ENCODE measurements around the gene SGCE. TPM values are rescaled to one million over a fixed set of nuclear protein-coding genes. Genes with fewer than 3 reads are reported as not detected.

The SGCE gene
- polyA plus RNA-seq, 3 donors, result 86.0 to 97.5 (median 88.7) TPM

DNA sequence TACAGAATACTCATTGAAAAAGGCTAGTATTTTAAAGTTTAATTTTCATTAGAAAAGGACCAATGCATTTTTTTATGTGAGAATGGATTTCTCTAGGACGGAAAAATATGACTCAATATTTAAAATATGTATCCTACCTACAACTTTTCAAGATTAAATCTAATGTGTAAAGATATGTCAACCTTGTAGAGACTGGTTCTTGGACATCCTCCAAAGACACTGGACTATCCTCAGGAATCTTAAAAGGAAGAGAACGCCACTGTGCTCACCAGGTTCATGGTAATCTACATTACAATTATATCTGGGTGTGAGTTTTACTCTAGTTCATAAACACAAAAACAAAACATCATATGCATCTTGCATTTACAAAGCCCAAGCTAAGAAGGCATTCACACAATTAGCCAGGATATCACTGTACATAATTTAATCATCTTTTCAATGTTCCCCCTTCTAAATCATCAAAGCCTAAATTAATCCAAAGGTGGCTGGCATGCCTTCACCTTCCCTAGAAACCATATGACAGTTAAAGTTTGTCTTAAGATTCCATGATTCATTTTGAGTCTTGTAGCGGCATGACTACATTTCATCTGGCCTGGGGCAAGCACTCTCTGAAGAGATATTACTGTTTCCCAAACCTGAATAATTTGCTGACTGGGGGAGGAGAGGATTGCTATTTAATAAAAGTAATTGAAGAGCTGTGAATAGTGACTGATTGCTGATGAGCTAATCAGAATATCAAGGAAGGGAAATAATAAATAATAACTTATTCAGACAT is 12.0 kb downstream of the SGCE start:
- no peak for DNase-seq (ENCODE audit: extremely low read depth in 1 of 11, low read depth in 9 of 11, low spot score in 4 of 11)

DNA sequence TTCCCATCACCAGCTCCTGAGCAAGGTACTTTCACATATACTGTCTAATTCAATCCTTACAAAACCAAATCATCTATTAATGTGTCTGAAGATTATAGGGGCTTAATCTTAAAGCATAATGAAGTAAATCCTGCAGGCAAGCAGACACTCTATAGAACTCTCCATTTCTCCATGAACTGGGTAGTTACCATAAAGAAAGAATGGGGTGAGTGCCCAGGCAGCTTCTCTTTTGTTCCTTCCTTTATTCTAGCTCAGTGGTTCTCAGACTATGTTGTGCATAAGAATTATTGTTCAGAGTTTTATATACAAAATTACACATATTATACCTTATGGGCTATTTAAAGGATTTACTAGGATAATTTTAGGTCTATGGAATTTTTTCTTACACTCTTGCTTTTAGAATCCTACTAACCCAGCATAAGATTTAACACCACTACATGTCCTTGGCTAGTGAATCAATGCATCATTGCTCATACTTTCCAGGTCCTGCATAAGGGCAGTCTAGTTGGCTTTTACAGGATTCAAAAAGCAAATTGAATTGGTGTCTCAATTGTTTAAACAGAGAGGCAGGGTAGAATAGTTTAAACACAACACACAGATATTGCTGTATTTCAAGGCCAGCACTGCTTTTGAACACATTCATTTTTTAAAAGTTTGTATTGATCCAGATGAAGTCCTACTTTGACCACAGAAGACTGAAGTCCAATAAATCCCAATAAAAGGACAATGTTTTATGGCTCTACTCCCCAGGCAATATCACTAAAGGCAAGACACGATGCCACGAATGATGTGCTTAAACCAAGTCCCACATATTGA is 12.9 kb downstream of the SGCE start:
- no peak for DNase-seq (ENCODE audit: extremely low read depth in 1 of 11, low read depth in 9 of 11, low spot score in 4 of 11)

- DNase-seq (ENCODE audit: extremely low read depth in 1 of 11, low read depth in 9 of 11, low spot score in 4 of 11), result no peak
Measured at GRCh38 chr7:94639384-94639783, 16.5 kb downstream of the SGCE start.

DNA sequence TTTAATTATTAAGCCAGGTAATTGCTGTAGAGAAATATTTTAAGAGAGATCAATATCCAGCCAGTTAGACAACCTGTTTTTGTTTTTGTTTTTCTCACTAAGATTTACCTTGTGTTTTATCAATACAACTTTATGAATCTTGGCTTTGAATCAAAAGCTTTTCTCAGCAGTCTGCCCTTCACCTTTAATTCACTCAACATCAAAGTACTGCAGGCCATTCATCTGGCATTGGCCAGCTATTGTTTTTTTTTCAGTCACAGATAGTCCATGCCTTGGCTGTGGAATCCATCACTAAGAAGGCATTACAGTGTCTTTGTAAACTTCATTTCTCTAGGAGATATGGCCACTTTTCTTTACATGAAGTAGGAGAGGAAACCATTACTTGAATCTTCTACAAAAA is 20.2 kb downstream of the SGCE start:
- DNase-seq (ENCODE audit: extremely low read depth in 1 of 11, low read depth in 9 of 11, low spot score in 4 of 11), result no peak

DNA sequence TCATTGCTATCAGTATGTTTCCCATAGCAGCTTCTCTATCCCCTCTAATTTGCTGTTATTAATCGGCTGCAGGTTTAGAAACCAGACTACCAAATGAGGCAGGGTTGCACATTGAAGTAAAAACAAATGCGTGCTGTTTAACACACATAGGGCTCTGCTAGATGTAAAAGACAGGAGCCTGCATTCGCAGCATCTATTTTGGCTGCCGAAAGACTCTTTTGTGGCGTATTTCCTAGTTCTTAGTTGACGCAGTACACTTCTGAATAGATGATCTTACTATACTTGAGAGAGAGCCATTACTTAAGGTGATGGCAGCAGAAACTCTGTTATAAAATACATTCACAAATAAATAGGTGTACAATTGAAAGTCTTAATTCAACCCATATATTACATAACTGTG is 21.4 kb downstream of the SGCE start:
- DNase-seq (ENCODE audit: extremely low read depth in 1 of 11, low read depth in 9 of 11, low spot score in 4 of 11), result no peak

- no peak for DNase-seq (ENCODE audit: extremely low read depth in 1 of 11, low read depth in 9 of 11, low spot score in 4 of 11)
Measured at GRCh38 chr7:94633687-94634086, 22.2 kb downstream of the SGCE start.

DNA sequence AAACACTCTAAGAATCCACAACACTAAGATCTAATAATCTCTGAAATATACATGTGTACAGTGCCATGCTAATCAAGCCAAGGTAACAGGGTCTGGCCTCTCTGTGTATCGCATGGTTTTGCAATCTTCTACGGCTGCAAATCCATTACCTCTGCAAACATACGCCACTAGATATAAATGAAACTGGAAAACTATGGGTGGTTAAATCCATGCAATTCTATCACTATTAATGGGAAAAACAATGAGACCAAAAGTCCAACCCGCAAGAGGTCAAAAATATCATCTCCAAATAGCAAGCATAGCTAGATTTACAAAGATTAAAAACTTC is 23.0 kb downstream of the SGCE start:
- DNase-seq (ENCODE audit: extremely low read depth in 1 of 11, low read depth in 9 of 11, low spot score in 4 of 11), result no peak

GRCh38 chr7:94632338-94633013 is 23.5 kb downstream of the SGCE start:
- no peak for DNase-seq (ENCODE audit: extremely low read depth in 1 of 11, low read depth in 9 of 11, low spot score in 4 of 11)

DNA sequence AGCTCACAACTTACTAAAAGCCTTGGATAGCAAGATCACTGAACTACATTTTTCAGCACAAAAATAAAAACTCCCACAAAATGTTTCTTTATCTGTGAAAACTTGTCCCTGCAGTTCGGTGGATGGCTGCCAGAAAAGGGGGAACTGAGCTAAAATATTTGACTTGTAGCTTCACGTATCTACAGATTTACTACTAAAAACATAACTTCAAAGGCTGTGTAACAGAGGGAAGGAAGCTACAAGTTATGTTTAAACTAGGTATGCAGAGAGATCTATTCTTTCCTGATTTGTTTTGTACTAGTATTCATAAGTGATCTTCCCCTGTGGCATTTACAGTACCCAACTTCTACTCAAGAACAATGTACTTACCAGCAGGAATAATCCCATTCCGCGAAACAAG is 25.1 kb downstream of the SGCE start:
- peak in 1 of 11 donors; percentile 9 for DNase-seq (ENCODE audit: extremely low read depth in 1 of 11, low read depth in 9 of 11, low spot score in 4 of 11)

GRCh38 chr7:94623820-94624219 is 32.1 kb downstream of the SGCE start:
- DNase-seq (ENCODE audit: extremely low read depth in 1 of 11, low read depth in 9 of 11, low spot score in 4 of 11), result no peak

- DNase-seq (ENCODE audit: extremely low read depth in 1 of 11, low read depth in 9 of 11, low spot score in 4 of 11), result no peak
Measured at GRCh38 chr7:94621120-94621519, 34.8 kb downstream of the SGCE start.

- no peak for DNase-seq (ENCODE audit: extremely low read depth in 1 of 11, low read depth in 9 of 11, low spot score in 4 of 11)
Measured at GRCh38 chr7:94620703-94621118, 35.2 kb downstream of the SGCE start.

- DNase-seq (ENCODE audit: extremely low read depth in 1 of 11, low read depth in 9 of 11, low spot score in 4 of 11), result no peak
Measured at GRCh38 chr7:94618126-94618525, 37.8 kb downstream of the SGCE start.

DNA sequence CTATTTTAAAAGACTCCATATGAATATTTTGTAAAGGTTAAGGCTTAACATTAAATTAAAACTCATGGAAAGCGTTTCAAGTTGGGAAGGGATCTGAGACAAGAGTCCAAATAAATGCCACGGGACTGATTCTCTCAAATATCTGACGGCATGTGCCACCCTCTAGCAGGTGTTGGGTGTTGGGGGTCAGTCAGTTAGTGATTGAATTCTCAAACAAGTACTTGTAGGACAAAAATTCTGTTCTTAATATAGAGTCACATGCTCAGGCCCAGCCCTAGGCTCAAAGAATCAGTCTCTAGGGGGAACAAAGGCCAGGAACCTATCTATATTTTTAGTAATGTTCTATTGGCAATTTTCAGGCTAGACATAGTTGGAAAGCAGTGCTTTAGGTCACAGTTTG is 39.1 kb downstream of the SGCE start:
- no peak for DNase-seq (ENCODE audit: extremely low read depth in 1 of 11, low read depth in 9 of 11, low spot score in 4 of 11)

GRCh38 chr7:94615666-94616065 is 40.3 kb downstream of the SGCE start:
- no peak for DNase-seq (ENCODE audit: extremely low read depth in 1 of 11, low read depth in 9 of 11, low spot score in 4 of 11)

DNA sequence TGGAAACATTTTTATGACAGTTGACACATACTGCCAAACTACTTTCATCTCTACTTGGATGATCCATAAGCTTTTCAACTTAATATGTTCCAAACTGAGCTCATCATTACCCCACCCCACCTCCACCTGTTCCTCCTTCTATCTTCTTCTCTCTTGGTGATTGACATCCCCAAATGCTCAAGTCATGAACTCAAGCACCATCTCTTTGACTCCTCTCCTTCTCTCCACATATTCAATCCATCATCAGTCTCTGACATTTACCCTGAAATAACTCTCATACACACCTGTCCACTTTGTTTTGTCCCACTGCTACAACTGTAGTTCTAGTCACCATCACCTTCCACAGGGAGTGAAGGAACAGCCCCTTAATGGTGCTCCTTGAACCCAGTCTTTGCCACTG is 43.3 kb downstream of the SGCE start:
- no peak for DNase-seq (ENCODE audit: extremely low read depth in 1 of 11, low read depth in 9 of 11, low spot score in 4 of 11)

GRCh38 chr7:94612253-94612652 is 43.7 kb downstream of the SGCE start:
- no peak for DNase-seq (ENCODE audit: extremely low read depth in 1 of 11, low read depth in 9 of 11, low spot score in 4 of 11)

GRCh38 chr7:94609561-94609960 is 46.4 kb downstream of the SGCE start:
- no peak for DNase-seq (ENCODE audit: extremely low read depth in 1 of 11, low read depth in 9 of 11, low spot score in 4 of 11)

- DNase-seq (ENCODE audit: extremely low read depth in 1 of 11, low read depth in 9 of 11, low spot score in 4 of 11), result no peak
Measured at GRCh38 chr7:94605031-94605430, 50.9 kb downstream of the SGCE start.

- DNase-seq (ENCODE audit: extremely low read depth in 1 of 11, low read depth in 9 of 11, low spot score in 4 of 11), result no peak
Measured at GRCh38 chr7:94602181-94602580, 53.8 kb downstream of the SGCE start.
